Psoas muscle (tissue), 8 donors: ENCODE data around the gene KANSL1. TPM values are rescaled to one million over a fixed set of nuclear protein-coding genes. Genes with fewer than 3 reads are reported as not detected.
A peak's percentile ranks its signal among the peaks of the same experiment; 100 is the strongest.
"Not testable (repeated sequence)": the region's sequence is repeated elsewhere in the genome, so short reads cannot be mapped to it uniquely, and the experiment has no call there.

Experiments used
- ATAC-seq, 4 donors: fragments of 200-7000 bp; cut with Tn5 transposase; one replicate each; pipeline ENCODE4 v1.9.1; 2020; ENCODE audit warnings: moderate library complexity in 3 of 4, mild to moderate bottlenecking in 2 of 4
- DNase-seq, 2 donors: peaks; one replicate each; pipeline ENCODE4 v3.0.0-alpha.2; 2020
- H3K27ac ChIP-seq: fragments of 200-600 bp; one replicate; pipeline ENCODE4 v1.8.0; 2022
- H3K27me3 ChIP-seq, 3 donors: fragments of 200-600 bp in 1 of 3; one replicate each; pipeline versions ENCODE4 v1.6.1 to v1.8.0; 2013 to 2022; ENCODE audit warnings: low read length in 2 of 3, mild to moderate bottlenecking in 2 of 3, moderate library complexity in 1 of 3; ENCODE audit not compliant: insufficient read depth in 3 of 3
- H3K36me3 ChIP-seq, 2 donors: fragments of 200-600 bp in 1 of 2; one replicate each; pipeline versions ENCODE4 v1.6.1 to v1.8.0; 2013 to 2022; ENCODE audit warnings: low read depth in 1 of 2, mild to moderate bottlenecking in 1 of 2, moderate library complexity in 1 of 2; ENCODE audit not compliant: insufficient read depth in 1 of 2
- H3K4me1 ChIP-seq: fragments of 200-600 bp; one replicate; pipeline ENCODE4 v1.8.0; 2022
- H3K4me3 ChIP-seq: fragments of 200-600 bp; one replicate; pipeline ENCODE4 v1.8.0; 2022; ENCODE audit warnings: mild to moderate bottlenecking
- H3K9me3 ChIP-seq: fragments of 200-600 bp; one replicate; pipeline ENCODE4 v1.8.0; 2022
- WGBS, 3 donors: extraction: QIAGEN DNeasy Blood & Tissue Kit; methylation state at CpG; one replicate each; pipeline versions ENCODE4 v1.1.6 to v1.1.7; 2013; 5-methylcytosine and 5-hydroxymethylcytosine counted together
- intact Hi-C, 2 donors: fragments of 100-400 bp; cut with DNase I; formaldehyde crosslinking; loops; one replicate each; pipeline versions ENCODE4 v1.11.0 to v1.14.2; 2022
- polyA plus RNA-seq, 3 donors: library from polyadenylated mRNA; stranded (reverse); fragments of 200-250 nt; gene quantifications; one replicate each; pipeline ENCODE4 v1.2.3, GENCODE V29; 2013
- total RNA-seq, 4 donors: library from RNA; stranded (reverse); fragmentation: NEBNext Ultra II Directional in 2 of 4; extraction: Animal tissue kit (Norgen Biotek cat#: 25700) in 2 of 4; gene quantifications; one replicate each; pipeline versions ENCODE4 v1.2.1 to v1.2.4, GENCODE V29; 2021 to 2023
- TF ChIP-seq, protein P1 (sequence below): fragments of 200-600 bp; IDR thresholded peaks from one replicate; pipeline ENCODE4 v1.8.0; 2022; ENCODE audit warnings: antibody characterized with exemption
- donor health status: healthy with polysubstance abuse.
- donor health status: DM: no; HTN: no; CAD: no; lungs with moderate emphysema.
- donor health status: Bipolar disorder and iron deficiency.
- donor health status: healthy.
- donor health status: DM: yes; HTN: yes; CAD: no.
- donor health status: DM: no; HTN: no; CAD: no.
- donor health status: DM: no; HTN: no; CAD: no.
- donor health status: DM: yes; HTN: yes; CAD: no.

KANSL1 gene
- total and polyA plus RNA-seq, 7 donors = 6.9 to 37.5 (median 25.8) TPM

- Histone ChIP-seq H3K27ac (no peak overlapping the region), H3K27me3 (no peaks in the 10 kb centered on the region), H3K4me3 (no peak overlapping the region), H3K36me3 (peaks cover 0 to 36% of the 10 kb centered on the region in 2 donors), H3K4me1 (peaks cover 27% of the 10 kb centered on the region), H3K9me3 (no peaks in the 10 kb centered on the region)
- ATAC-seq (peak in 2 of 4 donors; percentile 40 to 50), DNase-seq (no peak)
- TF ChIP-seq, protein P1, sequence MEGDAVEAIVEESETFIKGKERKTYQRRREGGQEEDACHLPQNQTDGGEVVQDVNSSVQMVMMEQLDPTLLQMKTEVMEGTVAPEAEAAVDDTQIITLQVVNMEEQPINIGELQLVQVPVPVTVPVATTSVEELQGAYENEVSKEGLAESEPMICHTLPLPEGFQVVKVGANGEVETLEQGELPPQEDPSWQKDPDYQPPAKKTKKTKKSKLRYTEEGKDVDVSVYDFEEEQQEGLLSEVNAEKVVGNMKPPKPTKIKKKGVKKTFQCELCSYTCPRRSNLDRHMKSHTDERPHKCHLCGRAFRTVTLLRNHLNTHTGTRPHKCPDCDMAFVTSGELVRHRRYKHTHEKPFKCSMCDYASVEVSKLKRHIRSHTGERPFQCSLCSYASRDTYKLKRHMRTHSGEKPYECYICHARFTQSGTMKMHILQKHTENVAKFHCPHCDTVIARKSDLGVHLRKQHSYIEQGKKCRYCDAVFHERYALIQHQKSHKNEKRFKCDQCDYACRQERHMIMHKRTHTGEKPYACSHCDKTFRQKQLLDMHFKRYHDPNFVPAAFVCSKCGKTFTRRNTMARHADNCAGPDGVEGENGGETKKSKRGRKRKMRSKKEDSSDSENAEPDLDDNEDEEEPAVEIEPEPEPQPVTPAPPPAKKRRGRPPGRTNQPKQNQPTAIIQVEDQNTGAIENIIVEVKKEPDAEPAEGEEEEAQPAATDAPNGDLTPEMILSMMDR = no peak
- intact Hi-C loops = no loop called here
- WGBS, 3 donors = 39 to 55% (median 44%) methylated on average over 2 of the region's 2 CpGs
These were observed 185.7 kb downstream of the KANSL1 start for GRCh38 chr17:46007461-46007965.

GRCh38 chr17:46006082-46006481 is 187.1 kb downstream of the KANSL1 start:
- DNase-seq, H3K9me3 ChIP-seq, H3K27me3 ChIP-seq, ATAC-seq, H3K4me3 ChIP-seq, H3K27ac ChIP-seq, intact Hi-C loops: not testable (repeated sequence)
- peaks cover 0 to 29% of the 10 kb centered on the region in 2 donors for H3K36me3 ChIP-seq
- peaks cover 27% of the 10 kb centered on the region for H3K4me1 ChIP-seq
- 94 to 99% (median 97%) methylated on average over 1 of the region's 1 CpG for WGBS, 3 donors

DNA sequence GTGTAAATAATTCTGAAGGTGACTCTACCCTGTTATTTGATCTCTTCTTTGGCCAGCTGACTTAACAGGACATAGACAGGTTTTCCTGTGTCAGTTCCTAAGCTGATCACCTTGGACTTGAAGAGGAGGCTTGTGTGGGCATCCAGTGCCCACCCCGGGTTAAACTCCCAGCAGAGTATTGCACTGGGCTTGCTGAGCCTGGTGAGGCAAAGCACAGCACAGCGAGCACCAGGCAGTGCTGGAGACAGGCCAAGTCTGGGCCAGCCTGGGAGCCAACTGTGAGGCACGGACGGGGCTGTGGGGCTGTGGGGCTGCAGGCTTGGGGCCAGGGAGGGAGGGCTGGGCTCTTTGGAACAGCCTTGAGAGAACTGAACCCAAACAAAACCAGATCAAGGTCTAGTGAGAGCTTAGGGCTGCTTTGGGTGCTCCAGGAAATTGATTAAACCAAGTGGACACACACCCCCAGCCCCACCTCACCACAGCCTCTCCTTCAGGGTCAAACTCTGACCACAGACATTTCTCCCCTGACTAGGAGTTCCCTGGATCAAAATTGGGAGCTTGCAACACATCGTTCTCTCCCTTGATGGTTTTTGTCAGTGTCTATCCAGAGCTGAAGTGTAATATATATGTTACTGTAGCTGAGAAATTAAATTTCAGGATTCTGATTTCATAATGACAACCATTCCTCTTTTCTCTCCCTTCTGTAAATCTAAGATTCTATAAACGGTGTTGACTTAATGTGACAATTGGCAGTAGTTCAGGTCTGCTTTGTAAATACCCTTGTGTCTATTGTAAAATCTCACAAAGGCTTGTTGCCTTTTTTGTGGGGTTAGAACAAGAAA is 189.1 kb downstream of the KANSL1 start:
- Histone ChIP-seq H3K9me3 (no peaks in the 10 kb centered on the region), H3K27ac (no peak overlapping the region), H3K36me3 (peaks cover 0 to 24% of the 10 kb centered on the region in 2 donors), H3K4me3 (no peak overlapping the region), H3K4me1 (peaks cover 27% of the 10 kb centered on the region), H3K27me3 (no peaks in the 10 kb centered on the region)
- peak; percentile 22 to 40 (median 38) for ATAC-seq
- DNase-seq = peak; percentile 46 to 67
- intact Hi-C loops = loop anchor here (2.0 to 5.0 kb wide), 3 partner anchors 38 to 211 kb away; no protein-coding TSS in a partner anchor
- 23 to 45% (median 24%) methylated on average over 6 of the region's 6 CpGs for WGBS, 3 donors
- TF ChIP-seq, protein P1 = no peak

DNA sequence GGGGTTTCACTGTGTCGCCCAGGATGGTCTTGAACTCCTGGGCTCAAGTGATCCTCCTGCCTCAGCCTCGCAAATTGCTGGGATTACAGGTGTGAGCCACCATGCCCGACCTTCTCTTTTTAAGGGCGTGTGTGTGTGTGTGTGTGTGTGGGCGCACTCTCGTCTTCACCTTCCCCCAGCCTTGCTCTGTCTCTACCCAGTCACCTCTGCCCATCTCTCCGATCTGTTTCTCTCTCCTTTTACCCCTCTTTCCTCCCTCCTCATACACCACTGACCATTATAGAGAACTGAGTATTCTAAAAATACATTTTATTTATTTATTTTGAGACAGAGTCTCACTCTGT is 190.3 kb downstream of the KANSL1 start:
- H3K9me3 ChIP-seq = no peaks in the 10 kb centered on the region
- H3K27me3 ChIP-seq = no peaks in the 10 kb centered on the region
- TF ChIP-seq, protein P1 = no peak
- H3K4me3 ChIP-seq = no peak overlapping the region
- H3K27ac ChIP-seq = peak overlapping the region; percentile 30
- DNase-seq (no peak), ATAC-seq (peak; percentile 6 to 45 (median 28))
- peaks cover 0 to 35% of the 10 kb centered on the region in 2 donors for H3K36me3 ChIP-seq
- 54 to 72% (median 66%) methylated on average over 7 of the region's 7 CpGs for WGBS, 3 donors
- H3K4me1 ChIP-seq = peaks cover 24% of the 10 kb centered on the region
- intact Hi-C loops = loop anchor here (2.0 to 5.0 kb wide), 3 partner anchors 39 to 212 kb away; no protein-coding TSS in a partner anchor

GRCh38 chr17:46002311-46002972 is 190.8 kb downstream of the KANSL1 start:
- intact Hi-C loops = loop anchor here (2.0 to 5.0 kb wide), 3 partner anchors 40 to 212 kb away; no protein-coding TSS in a partner anchor
- DNase-seq (peak; percentile 65 to 71), ATAC-seq (peak; percentile 77 to 89 (median 84))
- Histone ChIP-seq H3K9me3 (no peaks in the 10 kb centered on the region), H3K4me1 (peaks cover 19% of the 10 kb centered on the region), H3K27me3 (no peaks in the 10 kb centered on the region), H3K36me3 (peaks cover 0 to 40% of the 10 kb centered on the region in 2 donors), H3K4me3 (no peak overlapping the region), H3K27ac (peak overlapping the region; percentile 30)
- WGBS, 3 donors = 24 to 30% (median 29%) methylated on average over 8 of the region's 8 CpGs
- TF ChIP-seq, protein P1 = peak; percentile 96
